ENCODE data around the gene APCDD1. TPM values are rescaled to one million over a fixed set of nuclear protein-coding genes. Genes with fewer than 3 reads are reported as not detected.

The APCDD1 gene
- polyA plus RNA-seq, 1 of the 3 experiments (the other 2 are of a cell fraction) = 0.02 TPM

DNA sequence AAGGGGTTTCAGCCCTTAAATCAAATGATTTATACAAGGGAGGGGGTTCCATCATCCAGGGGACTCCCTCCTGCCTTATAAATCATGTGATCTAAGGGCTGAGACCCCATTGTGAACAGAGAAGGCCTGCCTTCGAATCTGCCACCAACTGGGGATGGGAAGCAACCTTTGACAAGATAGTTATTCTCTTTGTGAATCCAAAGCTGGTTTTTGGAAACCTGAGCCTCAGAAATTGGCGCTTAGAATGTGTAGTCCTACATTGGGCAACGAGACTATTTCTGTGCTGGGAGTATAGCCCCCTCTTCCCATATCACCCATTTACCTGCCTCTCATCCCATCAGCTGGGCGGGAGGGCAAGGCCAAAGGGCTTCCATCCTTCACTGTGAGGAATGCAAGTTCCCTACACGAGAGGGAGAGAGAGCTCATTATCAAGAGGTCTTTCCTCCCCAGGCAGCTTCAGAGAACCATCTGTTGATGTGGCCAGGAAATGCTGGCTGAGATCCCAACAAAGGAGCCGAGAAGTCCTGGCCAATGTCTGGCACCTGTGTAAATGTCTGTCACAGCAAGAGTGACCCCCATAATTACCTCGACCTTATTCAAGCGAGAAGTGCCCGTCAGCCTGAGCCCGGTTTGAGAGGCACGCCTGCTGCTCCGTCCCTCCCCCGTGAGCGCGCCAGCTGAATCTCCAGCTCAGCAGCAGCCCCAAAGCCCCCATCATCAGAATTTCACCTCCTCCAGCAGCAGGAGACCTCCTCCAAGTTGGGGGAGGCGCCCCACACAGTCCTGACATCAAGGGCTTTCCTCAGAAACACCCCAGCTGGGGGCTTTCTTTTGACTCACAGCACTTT lies 48.4 kb upstream of the APCDD1 start:
- no peaks in the 10 kb centered on the region for H3K9me2 ChIP-seq
- no peaks in the 10 kb centered on the region for H4K20me1 ChIP-seq (ENCODE audit: insufficient read depth)
- 40% methylated on average over 13 of the region's 16 CpGs for whole genome bisulfite sequencing (ENCODE audit: low lambda C conversion rate)
- no peak overlapping the region for H3K4me2 ChIP-seq
- TF ChIP-seq, protein P1, sequence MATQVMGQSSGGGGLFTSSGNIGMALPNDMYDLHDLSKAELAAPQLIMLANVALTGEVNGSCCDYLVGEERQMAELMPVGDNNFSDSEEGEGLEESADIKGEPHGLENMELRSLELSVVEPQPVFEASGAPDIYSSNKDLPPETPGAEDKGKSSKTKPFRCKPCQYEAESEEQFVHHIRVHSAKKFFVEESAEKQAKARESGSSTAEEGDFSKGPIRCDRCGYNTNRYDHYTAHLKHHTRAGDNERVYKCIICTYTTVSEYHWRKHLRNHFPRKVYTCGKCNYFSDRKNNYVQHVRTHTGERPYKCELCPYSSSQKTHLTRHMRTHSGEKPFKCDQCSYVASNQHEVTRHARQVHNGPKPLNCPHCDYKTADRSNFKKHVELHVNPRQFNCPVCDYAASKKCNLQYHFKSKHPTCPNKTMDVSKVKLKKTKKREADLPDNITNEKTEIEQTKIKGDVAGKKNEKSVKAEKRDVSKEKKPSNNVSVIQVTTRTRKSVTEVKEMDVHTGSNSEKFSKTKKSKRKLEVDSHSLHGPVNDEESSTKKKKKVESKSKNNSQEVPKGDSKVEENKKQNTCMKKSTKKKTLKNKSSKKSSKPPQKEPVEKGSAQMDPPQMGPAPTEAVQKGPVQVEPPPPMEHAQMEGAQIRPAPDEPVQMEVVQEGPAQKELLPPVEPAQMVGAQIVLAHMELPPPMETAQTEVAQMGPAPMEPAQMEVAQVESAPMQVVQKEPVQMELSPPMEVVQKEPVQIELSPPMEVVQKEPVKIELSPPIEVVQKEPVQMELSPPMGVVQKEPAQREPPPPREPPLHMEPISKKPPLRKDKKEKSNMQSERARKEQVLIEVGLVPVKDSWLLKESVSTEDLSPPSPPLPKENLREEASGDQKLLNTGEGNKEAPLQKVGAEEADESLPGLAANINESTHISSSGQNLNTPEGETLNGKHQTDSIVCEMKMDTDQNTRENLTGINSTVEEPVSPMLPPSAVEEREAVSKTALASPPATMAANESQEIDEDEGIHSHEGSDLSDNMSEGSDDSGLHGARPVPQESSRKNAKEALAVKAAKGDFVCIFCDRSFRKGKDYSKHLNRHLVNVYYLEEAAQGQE (IDR thresholded peaks at IDR 0.05; ENCODE audit: low read depth, low read length) = no peak
- TF ChIP-seq YY1 (IDR thresholded peaks at IDR 0.05; ENCODE audit: low read depth) (no peak), FOXJ3 (CRISPR knock-in tag; IDR thresholded peaks at IDR 0.05) (no peak), RXRA (IDR thresholded peaks at IDR 0.05; ENCODE audit: borderline replicate concordance, low read depth) (no peak)
- no peaks in the 10 kb centered on the region for H3F3A ChIP-seq (replicated peaks; ENCODE audit: insufficient read depth)
- no peaks in the 10 kb centered on the region for H3K79me2 ChIP-seq (ENCODE audit: insufficient read depth)
- peaks cover 4% of the 10 kb centered on the region; the same call in 1 of the 2 replicates for H3K27me3 ChIP-seq (ENCODE audit: insufficient read depth)
- no peaks in the 10 kb centered on the region for H3K9me3 ChIP-seq
- DNase-seq = no peak
- H3K4me1 ChIP-seq (ENCODE audit: control insufficient read depth in 1 of 2, insufficient read depth in 2 of 2, low read depth in 1 of 2, low read length in 1 of 2) = peaks cover 5 to 9% of the 10 kb centered on the region in 2 experiments; a peak in 2 of 4 replicates
- no peak overlapping the region for H3K9ac ChIP-seq
- ChIA-PET CTCF (interaction anchor here (1.0 kb wide), 1 partner anchor 87 kb away, joined by 3 read pairs; no protein-coding TSS in a partner anchor), POLR2A (no interaction called here)
- H3K4me3 ChIP-seq (ENCODE audit: low read depth in 2 of 2, low read length in 1 of 2) = no peak overlapping the region
- no peak overlapping the region for H2AFZ ChIP-seq (ENCODE audit: low read depth)
- no peak overlapping the region for H3K27ac ChIP-seq (ENCODE audit: low read depth in 2 of 2, low read length in 1 of 2)
- H3K36me3 ChIP-seq (replicated peaks in 1 of 2; ENCODE audit: control insufficient read depth in 1 of 2, insufficient read depth in 2 of 2, low read length in 1 of 2) = no peaks in the 10 kb centered on the region

DNA sequence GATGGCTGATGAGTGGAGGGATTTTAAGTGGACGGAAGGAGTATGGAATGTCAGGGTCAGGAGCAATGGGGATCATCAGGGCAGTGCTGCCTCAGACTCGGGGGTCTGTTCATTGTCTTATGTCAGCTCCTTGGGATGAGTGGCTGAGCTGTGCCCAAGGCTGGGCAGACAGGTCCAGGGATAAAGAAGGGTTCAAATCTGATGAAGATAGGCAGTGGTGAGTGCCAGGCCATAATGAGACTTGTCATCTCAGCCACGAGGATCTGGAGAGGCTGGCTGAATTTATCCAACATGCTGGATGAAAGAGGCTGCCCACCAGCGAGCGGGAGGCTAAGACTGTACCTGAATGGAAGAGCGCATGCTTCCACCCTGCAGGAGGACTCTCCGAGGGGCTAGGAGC lies 46.3 kb upstream of the APCDD1 start:
- ChIA-PET CTCF (interaction anchor here (0.7 to 2.0 kb wide), 2 partner anchors 12 to 111 kb away, joined by 3 to 7 read pairs; no protein-coding TSS in a partner anchor), POLR2A (no interaction called here)
- Histone ChIP-seq H4K20me1 (ENCODE audit: insufficient read depth) (no peaks in the 10 kb centered on the region), H3K79me2 (ENCODE audit: insufficient read depth) (no peaks in the 10 kb centered on the region), H3K4me1 (ENCODE audit: control insufficient read depth in 1 of 2, insufficient read depth in 2 of 2, low read depth in 1 of 2, low read length in 1 of 2) (peaks cover 5 to 9% of the 10 kb centered on the region in 2 experiments; a peak in 2 of 4 replicates), H3K4me3 (ENCODE audit: low read depth in 2 of 2, low read length in 1 of 2) (no peak overlapping the region), H3F3A (replicated peaks; ENCODE audit: insufficient read depth) (no peaks in the 10 kb centered on the region), H3K9me2 (no peaks in the 10 kb centered on the region), H3K9ac (no peak overlapping the region), H3K4me2 (no peak overlapping the region), H3K27me3 (ENCODE audit: insufficient read depth) (peaks cover 4% of the 10 kb centered on the region; the same call in 1 of the 2 replicates), H3K36me3 (replicated peaks in 1 of 2; ENCODE audit: control insufficient read depth in 1 of 2, insufficient read depth in 2 of 2, low read length in 1 of 2) (no peaks in the 10 kb centered on the region), H2AFZ (ENCODE audit: low read depth) (no peak overlapping the region), H3K27ac (ENCODE audit: low read depth in 2 of 2, low read length in 1 of 2) (no peak overlapping the region), H3K9me3 (no peaks in the 10 kb centered on the region)
- DNase-seq = no peak
- 13% methylated on average over 4 of the region's 7 CpGs for WGBS (ENCODE audit: low lambda C conversion rate)
- TF ChIP-seq YY1 (IDR thresholded peaks at IDR 0.05; ENCODE audit: low read depth) (no peak), RXRA (IDR thresholded peaks at IDR 0.05; ENCODE audit: borderline replicate concordance, low read depth) (no peak), GABPA (IDR thresholded peaks at IDR 0.05; ENCODE audit: low read depth) (no peak), FOXJ3 (CRISPR knock-in tag; IDR thresholded peaks at IDR 0.05) (no peak), CHD2 (IDR thresholded peaks at IDR 0.05; ENCODE audit: low read length, partially characterized antibody) (no peak), FOXM1 (IDR thresholded peaks at IDR 0.05; ENCODE audit: low read depth) (no peak), EZH2phosphoT487 (IDR thresholded peaks at IDR 0.05; ENCODE audit: borderline replicate concordance, low read depth) (no peak), TCF12 (IDR thresholded peaks at IDR 0.05) (no peak), JUND (IDR thresholded peaks at IDR 0.05) (no peak), NFIC (IDR thresholded peaks at IDR 0.05; ENCODE audit: borderline replicate concordance) (no peak), NRF1 (IDR thresholded peaks at IDR 0.05; ENCODE audit: low read depth, low read length) (no peak), EP300 (IDR thresholded peaks at IDR 0.05; ENCODE audit: borderline replicate concordance in 1 of 2, low read depth in 1 of 2, low read length in 1 of 2) (no peak), GATA2 (CRISPR knock-in tag; IDR thresholded peaks at IDR 0.05) (no peak)
- TF ChIP-seq, protein P2, sequence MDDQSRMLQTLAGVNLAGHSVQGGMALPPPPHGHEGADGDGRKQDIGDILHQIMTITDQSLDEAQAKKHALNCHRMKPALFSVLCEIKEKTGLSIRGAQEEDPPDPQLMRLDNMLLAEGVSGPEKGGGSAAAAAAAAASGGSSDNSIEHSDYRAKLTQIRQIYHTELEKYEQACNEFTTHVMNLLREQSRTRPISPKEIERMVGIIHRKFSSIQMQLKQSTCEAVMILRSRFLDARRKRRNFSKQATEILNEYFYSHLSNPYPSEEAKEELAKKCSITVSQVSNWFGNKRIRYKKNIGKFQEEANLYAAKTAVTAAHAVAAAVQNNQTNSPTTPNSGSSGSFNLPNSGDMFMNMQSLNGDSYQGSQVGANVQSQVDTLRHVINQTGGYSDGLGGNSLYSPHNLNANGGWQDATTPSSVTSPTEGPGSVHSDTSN (IDR thresholded peaks at IDR 0.05) = no peak
- TF ChIP-seq, protein P3, sequence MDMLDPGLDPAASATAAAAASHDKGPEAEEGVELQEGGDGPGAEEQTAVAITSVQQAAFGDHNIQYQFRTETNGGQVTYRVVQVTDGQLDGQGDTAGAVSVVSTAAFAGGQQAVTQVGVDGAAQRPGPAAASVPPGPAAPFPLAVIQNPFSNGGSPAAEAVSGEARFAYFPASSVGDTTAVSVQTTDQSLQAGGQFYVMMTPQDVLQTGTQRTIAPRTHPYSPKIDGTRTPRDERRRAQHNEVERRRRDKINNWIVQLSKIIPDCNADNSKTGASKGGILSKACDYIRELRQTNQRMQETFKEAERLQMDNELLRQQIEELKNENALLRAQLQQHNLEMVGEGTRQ (IDR thresholded peaks at IDR 0.05; ENCODE audit: borderline replicate concordance, low read depth, low read length) = no peak
- TF ChIP-seq, protein P1 (IDR thresholded peaks at IDR 0.05; ENCODE audit: low read depth, low read length) = no peak
